Measurements from ENCODE around the gene PRDM16. TPM values are rescaled to one million over a fixed set of nuclear protein-coding genes. Genes with fewer than 3 reads are reported as not detected.

Gene PRDM16
- total RNA-seq, 1 donor from 2014 or later, result 18.3 TPM

GRCh38 chr1:3176028-3176427 lies 107.0 kb downstream of the PRDM16 start:
- no peak for TF ChIP-seq CTCF (IDR thresholded peaks at IDR 0.05)
- Mint-ChIP-seq H3K27me3 (ENCODE audit: low read depth) (no peaks in the 10 kb centered on the region), H3K9me3 (ENCODE audit: low read depth) (no peaks in the 10 kb centered on the region), H3K4me3 (ENCODE audit: unreplicated experiment) (no peak overlapping the region), H3K36me3 (ENCODE audit: low read depth) (peaks cover 2% of the 10 kb centered on the region), H3K27ac (ENCODE audit: unreplicated experiment) (no peak overlapping the region), H3K4me1 (ENCODE audit: low read depth) (peaks cover 5% of the 10 kb centered on the region)
- no peak for DNase-seq (ENCODE audit: low spot score)

- H3K27me3 Mint-ChIP-seq (ENCODE audit: low read depth), result no peaks in the 10 kb centered on the region
- H3K36me3 Mint-ChIP-seq (ENCODE audit: low read depth), result peaks cover 2% of the 10 kb centered on the region
- no peak for TF ChIP-seq CTCF (IDR thresholded peaks at IDR 0.05)
- no peaks in the 10 kb centered on the region for H3K4me1 Mint-ChIP-seq (ENCODE audit: low read depth)
- no peak overlapping the region for H3K4me3 Mint-ChIP-seq (ENCODE audit: unreplicated experiment)
- no peak for DNase-seq (ENCODE audit: low spot score)
- H3K9me3 Mint-ChIP-seq (ENCODE audit: low read depth), result no peaks in the 10 kb centered on the region
- no peak overlapping the region for H3K27ac Mint-ChIP-seq (ENCODE audit: unreplicated experiment)
Measured at GRCh38 chr1:3176820-3177219, 107.8 kb downstream of the PRDM16 start.

DNA sequence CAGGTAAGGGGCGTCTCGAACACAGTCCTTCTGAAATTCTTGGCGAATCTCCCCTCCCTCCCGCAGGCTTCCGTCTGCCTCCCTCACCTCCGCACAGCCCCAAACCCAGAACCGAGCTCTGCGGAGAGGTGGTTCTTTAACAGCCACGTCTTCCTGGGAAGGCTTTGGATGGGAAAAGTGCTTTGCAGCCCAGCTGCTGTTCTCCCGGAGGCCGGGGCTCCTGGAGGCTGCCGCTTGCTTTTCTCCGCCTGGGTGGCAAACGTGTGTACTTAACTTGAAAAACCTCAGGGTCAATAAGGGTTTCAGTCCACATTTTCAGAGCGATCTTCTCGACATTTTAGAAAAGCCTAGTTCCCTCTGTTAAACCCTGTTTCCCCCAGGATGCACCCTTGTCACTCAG lies 109.3 kb downstream of the PRDM16 start:
- no peaks in the 10 kb centered on the region for H3K27me3 Mint-ChIP-seq (ENCODE audit: low read depth)
- TF ChIP-seq CTCF (IDR thresholded peaks at IDR 0.05), result no peak
- no peak overlapping the region for H3K4me3 Mint-ChIP-seq (ENCODE audit: unreplicated experiment)

DNA sequence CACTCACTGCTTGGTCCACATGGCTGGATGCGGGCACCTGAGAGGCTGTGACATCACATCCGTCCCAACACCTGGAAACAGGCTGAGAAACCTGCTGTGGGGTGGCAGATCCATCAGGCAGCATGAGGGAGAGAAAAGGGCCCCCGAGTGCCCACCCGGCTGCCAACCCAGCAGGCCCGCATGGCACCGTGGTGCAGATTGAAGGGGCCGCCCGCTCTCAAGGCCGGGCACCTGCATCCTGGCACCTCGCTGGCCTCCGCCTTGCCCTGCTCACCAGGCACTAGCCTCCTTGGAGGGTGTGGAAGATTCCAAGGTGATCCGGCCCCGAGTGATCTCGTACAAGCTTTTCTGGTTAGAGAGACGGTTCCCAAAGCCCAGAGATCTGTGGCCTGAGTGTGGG lies 110.5 kb downstream of the PRDM16 start:
- TF ChIP-seq CTCF (IDR thresholded peaks at IDR 0.05), result no peak
- Mint-ChIP-seq H3K27me3 (ENCODE audit: low read depth) (no peaks in the 10 kb centered on the region), H3K27ac (ENCODE audit: unreplicated experiment) (no peak overlapping the region), H3K4me1 (ENCODE audit: low read depth) (no peaks in the 10 kb centered on the region), H3K36me3 (ENCODE audit: low read depth) (no peaks in the 10 kb centered on the region), H3K9me3 (ENCODE audit: low read depth) (no peaks in the 10 kb centered on the region), H3K4me3 (ENCODE audit: unreplicated experiment) (no peak overlapping the region)
- DNase-seq (ENCODE audit: low spot score), result no peak

More for the DNA sequence above, 109.3 kb downstream of the PRDM16 start:
- no peaks in the 10 kb centered on the region for H3K4me1 Mint-ChIP-seq (ENCODE audit: low read depth)
- H3K9me3 Mint-ChIP-seq (ENCODE audit: low read depth), result no peaks in the 10 kb centered on the region
- no peaks in the 10 kb centered on the region for H3K36me3 Mint-ChIP-seq (ENCODE audit: low read depth)
- no peak for DNase-seq (ENCODE audit: low spot score)
- H3K27ac Mint-ChIP-seq (ENCODE audit: unreplicated experiment), result no peak overlapping the region

DNA sequence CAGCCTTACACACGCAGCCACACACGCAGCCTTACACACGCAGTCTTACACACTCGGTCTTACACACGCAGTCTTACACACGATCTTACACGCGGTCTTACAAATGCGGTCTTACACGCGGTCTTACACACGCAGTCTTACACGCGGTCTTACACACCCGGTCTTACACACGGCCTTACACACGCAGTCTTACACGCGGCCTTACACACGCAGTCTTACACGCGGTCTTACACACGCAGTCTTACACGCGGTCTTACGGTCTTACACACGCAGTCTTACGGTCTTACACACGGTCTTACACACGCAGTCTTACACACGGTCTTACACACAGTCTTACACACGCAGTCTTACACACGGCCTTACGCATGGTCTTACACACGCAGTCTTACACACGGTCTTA lies 111.9 kb downstream of the PRDM16 start:
- Mint-ChIP-seq H3K27ac (ENCODE audit: unreplicated experiment) (no peak overlapping the region), H3K9me3 (ENCODE audit: low read depth) (no peaks in the 10 kb centered on the region), H3K36me3 (ENCODE audit: low read depth) (no peaks in the 10 kb centered on the region), H3K4me1 (ENCODE audit: low read depth) (peaks cover 3% of the 10 kb centered on the region), H3K4me3 (ENCODE audit: unreplicated experiment) (no peak overlapping the region), H3K27me3 (ENCODE audit: low read depth) (no peaks in the 10 kb centered on the region)
- no peak for TF ChIP-seq CTCF (IDR thresholded peaks at IDR 0.05)
- DNase-seq (ENCODE audit: low spot score), result no peak
